Subcutaneous abdominal adipose tissue (tissue), 5 donors: Measurements from ENCODE around the gene DVL3.

Experiments used
- H3K27ac ChIP-seq: one replicate; pipeline ENCODE4 v1.7.0; 2013; ENCODE audit warnings: low read depth, mild to moderate bottlenecking, inconsistent platforms, low read length, moderate library complexity
- H3K27me3 ChIP-seq, 5 donors: one replicate each; pipeline ENCODE4 v1.7.0; 2013; ENCODE audit warnings: low read length in 5 of 5, inconsistent platforms in 1 of 5; ENCODE audit not compliant: control insufficient read depth in 5 of 5, insufficient read depth in 4 of 5
- H3K36me3 ChIP-seq, 5 donors: one replicate each; pipeline ENCODE4 v1.7.0; 2013; ENCODE audit warnings: low read length in 5 of 5; ENCODE audit not compliant: control insufficient read depth in 5 of 5, insufficient read depth in 5 of 5
- H3K4me1 ChIP-seq, 5 donors: one replicate each; pipeline ENCODE4 v1.7.0; 2013; ENCODE audit warnings: low read length in 5 of 5, mild to moderate bottlenecking in 3 of 5, moderate library complexity in 1 of 5; ENCODE audit not compliant: control insufficient read depth in 5 of 5, insufficient read depth in 5 of 5
- H3K4me3 ChIP-seq, 5 donors: one replicate each; pipeline ENCODE4 v1.7.0; 2013; ENCODE audit warnings: low read length in 5 of 5, low read depth in 1 of 5
- H3K9ac ChIP-seq, 5 donors: one replicate each; pipeline ENCODE4 v1.7.0; 2013; ENCODE audit warnings: low read length in 5 of 5, mild to moderate bottlenecking in 4 of 5, moderate library complexity in 3 of 5
- H3K9me3 ChIP-seq, 5 donors: one replicate each; pipeline ENCODE4 v1.7.0; 2013; ENCODE audit warnings: low read length in 5 of 5; ENCODE audit not compliant: control insufficient read depth in 5 of 5
- donor health status: healthy.
- donor health status: healthy.
- donor health status: healthy.
- donor health status: healthy.
- donor health status: healthy.

Gene DVL3

GRCh38 chr3:184166671-184167070, 11.5 kb downstream of the DVL3 start:
- Histone ChIP-seq H3K27me3 (no peaks in the 10 kb centered on the region), H3K9ac (no peak overlapping the region), H3K36me3 (peaks cover 6 to 88% (median 80%) of the 10 kb centered on the region in 5 donors), H3K4me3 (no peak overlapping the region), H3K4me1 (peaks cover 0 to 41% (median 22%) of the 10 kb centered on the region in 5 donors), H3K9me3 (no peaks in the 10 kb centered on the region), H3K27ac (no peak overlapping the region)

DNA sequence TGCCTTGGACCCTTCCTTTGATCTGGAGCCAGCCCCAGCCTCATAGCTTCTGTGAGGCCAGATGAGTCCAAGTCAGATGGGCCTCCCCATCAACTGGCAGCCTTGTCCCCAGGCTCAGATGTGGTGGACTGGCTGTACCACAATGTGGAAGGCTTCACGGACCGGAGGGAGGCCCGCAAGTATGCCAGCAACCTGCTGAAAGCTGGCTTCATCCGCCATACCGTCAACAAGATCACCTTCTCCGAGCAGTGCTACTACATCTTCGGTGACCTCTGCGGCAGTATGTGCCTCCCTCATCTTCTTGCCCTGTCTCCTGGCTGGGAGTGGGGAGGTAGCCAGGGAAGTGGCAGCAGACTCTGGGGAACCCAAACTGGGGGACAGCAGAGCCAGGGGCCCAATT, 12.6 kb downstream of the DVL3 start:
- no peaks in the 10 kb centered on the region for H3K9me3 ChIP-seq
- peaks cover 0 to 41% (median 23%) of the 10 kb centered on the region in 5 donors for H3K4me1 ChIP-seq
- peaks cover 6 to 92% (median 84%) of the 10 kb centered on the region in 5 donors for H3K36me3 ChIP-seq
- peak overlapping the region; percentile 54 for H3K27ac ChIP-seq
- peak overlapping the region in 1 of 5 donors; percentile 4 for H3K9ac ChIP-seq
- H3K4me3 ChIP-seq, result no peak overlapping the region
- no peaks in the 10 kb centered on the region for H3K27me3 ChIP-seq

GRCh38 chr3:184168363-184169120, 13.4 kb downstream of the DVL3 start:
- peaks cover 0 to 43% (median 27%) of the 10 kb centered on the region in 5 donors for H3K4me1 ChIP-seq
- H3K9me3 ChIP-seq, result no peaks in the 10 kb centered on the region
- no peaks in the 10 kb centered on the region for H3K27me3 ChIP-seq
- peak overlapping the region; percentile 54 for H3K27ac ChIP-seq
- peak overlapping the region in 2 of 5 donors; percentile 1 to 4 for H3K9ac ChIP-seq
- no peak overlapping the region for H3K4me3 ChIP-seq
- peaks cover 6 to 85% (median 77%) of the 10 kb centered on the region in 5 donors for H3K36me3 ChIP-seq

DNA sequence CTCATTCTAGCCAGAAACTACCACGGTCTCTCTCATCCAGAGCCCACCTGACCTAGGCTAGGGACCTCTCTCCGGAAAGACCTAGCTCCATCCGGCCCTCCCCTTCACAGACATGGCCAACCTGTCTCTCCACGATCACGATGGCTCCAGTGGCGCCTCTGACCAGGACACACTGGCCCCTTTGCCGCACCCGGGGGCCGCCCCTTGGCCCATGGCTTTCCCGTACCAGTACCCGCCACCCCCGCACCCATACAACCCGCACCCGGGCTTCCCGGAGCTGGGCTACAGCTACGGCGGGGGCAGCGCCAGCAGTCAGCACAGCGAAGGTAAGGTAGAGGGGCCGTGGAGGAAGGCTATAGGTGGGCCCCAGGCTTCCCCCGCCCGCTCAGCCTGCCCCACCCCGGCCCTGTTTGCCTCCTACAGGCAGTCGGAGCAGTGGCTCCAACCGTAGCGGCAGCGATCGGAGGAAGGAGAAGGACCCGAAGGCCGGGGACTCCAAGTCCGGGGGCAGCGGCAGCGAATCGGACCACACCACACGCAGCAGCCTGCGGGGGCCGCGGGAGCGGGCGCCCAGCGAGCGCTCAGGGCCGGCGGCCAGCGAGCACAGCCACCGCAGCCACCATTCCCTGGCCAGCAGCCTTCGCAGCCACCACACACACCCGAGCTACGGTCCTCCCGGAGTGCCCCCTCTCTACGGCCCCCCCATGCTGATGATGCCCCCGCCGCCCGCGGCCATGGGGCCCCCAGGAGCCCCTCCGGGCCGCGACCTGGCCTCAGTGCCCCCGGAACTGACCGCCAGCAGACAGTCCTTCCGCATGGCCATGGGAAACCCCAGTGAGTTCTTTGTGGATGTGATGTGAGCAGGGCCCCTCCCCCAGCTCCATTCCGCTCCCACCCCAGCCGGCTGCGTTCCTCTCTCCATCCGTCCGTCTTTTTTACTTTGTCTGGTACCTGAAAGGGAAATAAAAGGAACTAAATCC, 15.0 kb downstream of the DVL3 start:
- Histone ChIP-seq H3K9ac (no peak overlapping the region), H3K27me3 (no peaks in the 10 kb centered on the region), H3K27ac (no peak overlapping the region), H3K9me3 (no peaks in the 10 kb centered on the region), H3K4me3 (no peak overlapping the region), H3K36me3 (peaks cover 6 to 68% (median 61%) of the 10 kb centered on the region in 5 donors), H3K4me1 (peaks cover 2 to 52% (median 39%) of the 10 kb centered on the region in 5 donors)

DNA sequence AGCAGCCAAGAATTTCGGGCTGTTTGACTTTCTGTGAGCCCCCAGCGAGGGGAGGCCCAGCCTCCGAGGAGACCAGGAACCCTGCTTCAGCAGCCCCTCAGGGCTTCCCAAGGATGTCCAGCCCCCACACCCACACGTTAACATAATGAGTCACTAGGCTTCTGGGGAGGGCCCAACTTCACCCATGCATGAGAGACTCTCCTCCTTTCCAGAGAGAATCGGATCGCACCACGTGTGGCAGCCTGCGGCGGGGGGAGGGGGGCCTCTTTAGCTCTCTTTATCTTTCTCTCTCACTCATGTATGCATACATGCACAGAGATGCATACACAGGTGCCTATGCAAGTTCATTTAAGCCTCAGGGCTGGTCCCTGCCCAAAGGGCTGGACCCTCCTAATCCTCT, 16.4 kb downstream of the DVL3 start:
- H3K4me1 ChIP-seq, result peaks cover 5 to 65% (median 53%) of the 10 kb centered on the region in 5 donors
- H3K36me3 ChIP-seq, result peaks cover 0 to 55% (median 47%) of the 10 kb centered on the region in 5 donors
- no peaks in the 10 kb centered on the region for H3K9me3 ChIP-seq
- no peak overlapping the region for H3K4me3 ChIP-seq
- H3K27me3 ChIP-seq, result no peaks in the 10 kb centered on the region
- H3K9ac ChIP-seq, result no peak overlapping the region
- peak overlapping the region; percentile 71 for H3K27ac ChIP-seq

DNA sequence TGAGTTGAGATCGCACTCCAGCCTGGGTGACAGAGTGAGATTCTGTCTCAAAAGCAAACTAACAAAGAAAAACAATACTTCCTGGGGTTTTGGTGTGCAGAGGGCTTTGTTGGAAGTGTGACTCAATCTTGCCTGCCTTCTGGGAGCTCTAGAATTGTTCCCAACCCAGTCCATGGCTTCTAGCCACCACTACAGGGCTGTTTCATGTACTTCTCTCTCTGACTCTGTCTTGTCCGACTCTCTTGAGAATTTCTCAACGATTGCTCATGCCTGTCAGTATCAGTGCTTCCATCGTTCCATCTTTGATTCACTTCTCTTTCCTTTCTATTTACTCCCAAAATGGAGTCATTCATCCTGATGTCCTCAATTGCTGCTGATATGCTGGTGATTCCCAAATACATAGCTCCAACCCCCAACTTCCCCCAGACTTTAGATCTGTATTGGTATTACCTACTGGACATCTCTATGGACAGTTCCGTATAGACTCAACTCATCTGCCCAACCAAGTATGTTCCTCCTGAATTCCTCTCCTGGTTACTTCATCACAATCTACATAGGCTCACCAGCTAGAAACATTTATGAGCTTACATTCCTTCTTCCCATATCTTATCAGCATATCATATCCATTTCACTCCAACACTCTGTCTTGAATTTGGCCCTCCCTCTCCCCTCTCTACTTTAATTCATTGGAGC, 17.6 kb downstream of the DVL3 start:
- no peak overlapping the region for H3K4me3 ChIP-seq
- no peak overlapping the region for H3K9ac ChIP-seq
- no peaks in the 10 kb centered on the region for H3K27me3 ChIP-seq
- peaks cover 0 to 52% (median 42%) of the 10 kb centered on the region in 5 donors for H3K36me3 ChIP-seq
- no peaks in the 10 kb centered on the region for H3K9me3 ChIP-seq
- H3K27ac ChIP-seq, result peak overlapping the region; percentile 74
- H3K4me1 ChIP-seq, result peaks cover 14 to 78% (median 66%) of the 10 kb centered on the region in 5 donors

DNA sequence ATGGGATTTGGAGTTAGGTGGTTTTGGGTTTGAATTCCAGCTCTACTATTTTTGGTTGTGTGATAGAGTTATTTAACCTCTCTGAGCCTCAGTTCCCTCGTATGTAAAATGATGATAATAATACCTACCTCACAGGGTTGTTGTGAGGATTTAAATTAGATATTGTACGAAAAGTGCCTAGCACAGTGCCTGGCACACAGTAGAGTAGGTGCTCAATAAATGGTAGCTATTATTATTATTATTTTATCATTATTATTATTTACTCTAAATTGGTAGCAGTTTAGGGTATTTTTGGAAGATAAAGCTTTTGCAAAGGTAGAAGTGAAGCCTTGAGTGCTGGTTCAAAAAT, 18.2 kb downstream of the DVL3 start:
- peak overlapping the region; percentile 74 for H3K27ac ChIP-seq
- H3K36me3 ChIP-seq, result peaks cover under 1 to 52% (median 42%) of the 10 kb centered on the region in 5 donors
- H3K4me1 ChIP-seq, result peaks cover 17 to 83% (median 71%) of the 10 kb centered on the region in 5 donors
- H3K9me3 ChIP-seq, result no peaks in the 10 kb centered on the region
- H3K4me3 ChIP-seq, result no peak overlapping the region
- no peaks in the 10 kb centered on the region for H3K27me3 ChIP-seq
- H3K9ac ChIP-seq, result no peak overlapping the region

DNA sequence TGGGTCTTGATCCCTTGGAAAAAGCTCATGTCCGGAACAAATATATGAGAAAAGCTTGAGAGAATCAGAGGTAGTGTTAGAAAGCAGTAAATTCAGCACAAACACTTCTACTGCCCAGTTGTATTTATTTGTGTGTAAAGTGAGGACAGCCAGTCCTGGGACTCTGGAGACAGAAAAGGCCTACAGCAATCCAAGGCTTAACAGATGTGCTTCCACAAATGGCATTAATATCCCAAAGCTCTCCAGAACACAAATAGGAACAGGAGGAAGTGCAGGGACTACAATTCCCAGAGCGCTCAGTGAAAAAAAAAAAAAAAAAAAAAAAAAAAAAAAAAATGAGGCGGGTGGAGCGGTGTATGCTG, 19.1 kb downstream of the DVL3 start:
- H3K4me3 ChIP-seq, result no peak overlapping the region
- peak overlapping the region; percentile 73 for H3K27ac ChIP-seq

GRCh38 chr3:184174646-184175492, 19.7 kb downstream of the DVL3 start, which contains the start of gene AP2M1:
AP2M1 (plus strand) TSS chr3:184174855; CDS start chr3:184176994, 2,139 bp downstream.
- Histone ChIP-seq H3K36me3 (peaks cover 2 to 52% (median 49%) of the 10 kb centered on the region in 5 donors), H3K9ac (peak within 1 kb of the TSS; percentile 73 to 98 (median 93)), H3K9me3 (no peaks in the 10 kb centered on the region), H3K4me3 (peak within 1 kb of the TSS; percentile 87 to 97 (median 94)), H3K4me1 (peaks cover 17 to 75% (median 72%) of the 10 kb centered on the region in 5 donors), H3K27ac (peak within 1 kb of the TSS; percentile 94), H3K27me3 (no peaks in the 10 kb centered on the region)

More for the DNA sequence above, 19.1 kb downstream of the DVL3 start:
- Histone ChIP-seq H3K27me3 (no peaks in the 10 kb centered on the region), H3K36me3 (peaks cover 2 to 52% (median 46%) of the 10 kb centered on the region in 5 donors), H3K9me3 (no peaks in the 10 kb centered on the region), H3K4me1 (peaks cover 17 to 80% (median 72%) of the 10 kb centered on the region in 5 donors), H3K9ac (no peak overlapping the region)
